Calu3 (cell line): ENCODE results near the gene OR2A12. TPM values are rescaled to one million over a fixed set of nuclear protein-coding genes. Genes with fewer than 3 reads are reported as not detected.
"Not testable (repeated sequence)": the region's sequence is repeated elsewhere in the genome, so short reads cannot be mapped to it uniquely, and the experiment has no call there.

Experiments
- BruUV-seq: library from RNA; stranded (reverse); fragments of 400-500 nt; replicated peaks from 2 replicates; lab custom pipeline; 2021; lab: Mats Ljungman, UMichigan
- CTCF ChIA-PET: fragments of 300-600 bp; sonication (Branson Sonifier 250); formaldehyde crosslinking; loops from one replicate; lab custom pipeline; 2022; ENCODE audit warnings: antibody characterized with exemption; lab: Charles Lee
- DNase-seq: peaks from one replicate; pipeline ENCODE4 v3.0.0; 2022
- H3K27ac Mint-ChIP-seq: one replicate; pipeline ENCODE4 v1.8.0; 2022; ENCODE audit warnings: mixed read lengths; ENCODE audit not compliant: unreplicated experiment
- H3K27me3 Mint-ChIP-seq: one replicate; pipeline ENCODE4 v1.8.0; 2022; ENCODE audit warnings: mixed read lengths; ENCODE audit not compliant: unreplicated experiment
- H3K36me3 Mint-ChIP-seq: one replicate; pipeline ENCODE4 v1.8.0; 2022; ENCODE audit warnings: mild to moderate bottlenecking, moderate library complexity, mixed read lengths; ENCODE audit not compliant: insufficient read depth, unreplicated experiment
- H3K4me1 Mint-ChIP-seq: one replicate; pipeline ENCODE4 v1.8.0; 2022; ENCODE audit warnings: mild to moderate bottlenecking, low read depth, mixed read lengths; ENCODE audit not compliant: unreplicated experiment
- H3K4me3 Mint-ChIP-seq: one replicate; pipeline ENCODE4 v1.8.0; 2022; ENCODE audit warnings: mild to moderate bottlenecking, low read depth, moderate library complexity, mixed read lengths; ENCODE audit not compliant: unreplicated experiment
- H3K9me3 Mint-ChIP-seq: one replicate; pipeline ENCODE4 v1.8.0; 2022; ENCODE audit warnings: low read depth, mixed read lengths; ENCODE audit not compliant: unreplicated experiment
- CTCF ChIP-seq: fragments of 200-600 bp; IDR thresholded peaks from one replicate; pipeline ENCODE4 v1.8.0; 2022; ENCODE audit warnings: antibody characterized with exemption; ENCODE audit not compliant: unreplicated experiment
- intact Hi-C: fragments of 100-400 bp; cut with micrococcal nuclease; formaldehyde crosslinking; loops from one replicate; pipeline ENCODE4 v1.10.0; 2022; ENCODE audit not compliant: unreplicated experiment
- total RNA-seq: library from RNA; stranded (reverse); gene quantifications from 2 replicates; pipeline ENCODE4 v1.2.3, GENCODE V29; 2022

Gene OR2A12
- total RNA-seq, 1 experiment from 2014 or later: not detected

- DNase-seq: no peak
- CTCF ChIA-PET: no interaction called here
- intact Hi-C loops: no loop called here
- Mint-ChIP-seq H3K27me3 (peaks cover 17% of the 10 kb centered on the region), H3K9me3 (no peaks in the 10 kb centered on the region), H3K36me3 (no peaks in the 10 kb centered on the region), H3K4me3 (no peak within 1 kb of the TSS), H3K4me1 (no peaks in the 10 kb centered on the region), H3K27ac (no peak within 1 kb of the TSS)
- no peak for TF ChIP-seq CTCF
- no TSS peak for BruUV-seq
Measured at GRCh38 chr7:144048648-144049047, 37.4 kb upstream of the OR2A12 start, which contains the start of gene OR2A5. Gene OR2A5, plus strand, starts transcription at chr7:144048948. Its CDS starts 1,454 bp downstream, at chr7:144050402.

- Mint-ChIP-seq H3K36me3 (no peaks in the 10 kb centered on the region), H3K9me3 (no peaks in the 10 kb centered on the region), H3K27ac (no peak overlapping the region), H3K4me3 (no peak overlapping the region), H3K27me3 (peaks cover 26% of the 10 kb centered on the region), H3K4me1 (no peaks in the 10 kb centered on the region)
- BruUV-seq: no TSS peak
- CTCF ChIA-PET: no interaction called here
- TF ChIP-seq CTCF: no peak
- no peak for DNase-seq
- intact Hi-C loops: no loop called here
Measured at GRCh38 chr7:144049491-144049890, 36.6 kb upstream of the OR2A12 start.

GRCh38 chr7:144050093-144050492 is 36.0 kb upstream of the OR2A12 start:
- Mint-ChIP-seq H3K36me3 (no peaks in the 10 kb centered on the region), H3K4me1 (no peaks in the 10 kb centered on the region), H3K4me3 (no peak overlapping the region), H3K9me3 (no peaks in the 10 kb centered on the region), H3K27me3 (peaks cover 27% of the 10 kb centered on the region), H3K27ac (no peak overlapping the region)
- CTCF ChIA-PET: no interaction called here
- no peak for DNase-seq
- intact Hi-C loops: no loop called here
- no TSS peak for BruUV-seq
- no peak for TF ChIP-seq CTCF

GRCh38 chr7:144050884-144051283 is 35.2 kb upstream of the OR2A12 start:
- H3K4me3 Mint-ChIP-seq, H3K36me3 Mint-ChIP-seq, DNase-seq, CTCF ChIA-PET, BruUV-seq, H3K27ac Mint-ChIP-seq, intact Hi-C loops, H3K4me1 Mint-ChIP-seq, H3K9me3 Mint-ChIP-seq: not testable (repeated sequence)
- peaks cover 27% of the 10 kb centered on the region for H3K27me3 Mint-ChIP-seq

GRCh38 chr7:144057954-144058353 is 28.1 kb upstream of the OR2A12 start:
- Mint-ChIP-seq H3K36me3 (no peaks in the 10 kb centered on the region), H3K27me3 (peaks cover 11% of the 10 kb centered on the region), H3K27ac (no peak overlapping the region), H3K4me1 (no peaks in the 10 kb centered on the region), H3K9me3 (no peaks in the 10 kb centered on the region), H3K4me3 (no peak overlapping the region)
- intact Hi-C loops: no loop called here
- no TSS peak for BruUV-seq
- TF ChIP-seq CTCF: no peak
- DNase-seq: no peak
- CTCF ChIA-PET: no interaction called here
